ENCODE data around the gene CSRNP2. TPM values are rescaled to one million over a fixed set of nuclear protein-coding genes. Genes with fewer than 3 reads are reported as not detected.

CSRNP2 gene
- total RNA-seq, 4 donors from 2014 or later: 7.4 to 14.7 (median 10.4) TPM

DNA sequence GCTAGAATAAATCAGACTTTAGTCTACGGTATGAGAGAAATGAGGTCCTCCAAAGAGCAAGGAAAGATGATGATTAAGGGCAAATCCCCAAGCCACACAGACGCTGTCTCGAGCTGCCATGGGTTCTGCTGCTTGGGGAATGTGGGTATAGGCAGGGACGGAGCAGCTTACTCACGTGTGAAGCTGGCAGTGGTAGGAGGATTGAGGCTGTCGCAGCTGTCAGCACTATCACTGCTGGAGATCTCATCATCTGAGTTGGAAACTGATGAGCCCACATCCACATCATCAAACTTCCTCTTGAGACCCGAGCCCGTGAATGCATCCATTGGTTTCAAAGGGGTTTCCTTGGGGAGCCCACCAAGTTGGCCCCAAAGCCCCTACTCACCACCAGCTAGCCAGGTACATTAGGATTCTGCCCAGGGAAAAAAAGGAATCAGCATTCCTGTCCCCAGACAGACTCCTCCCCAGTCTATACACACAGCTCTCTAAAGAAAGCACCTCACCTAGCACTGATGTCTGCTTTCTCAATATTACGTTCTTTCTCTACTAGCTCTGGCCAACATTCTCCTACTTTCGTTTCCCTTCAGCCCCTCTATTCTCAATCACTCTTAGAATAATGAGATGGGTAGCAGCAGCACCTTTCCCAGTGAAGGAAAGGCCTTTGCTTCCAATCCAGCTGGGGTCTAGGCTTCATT, 7.0 kb downstream of the CSRNP2 start:
- H3K27me3 ChIP-seq: no peaks in the 10 kb centered on the region
- H3K9me3 ChIP-seq: no peaks in the 10 kb centered on the region
- TF ChIP-seq POLR2A (IDR thresholded peaks at IDR 0.05): no peak
- TF ChIP-seq, protein P1, sequence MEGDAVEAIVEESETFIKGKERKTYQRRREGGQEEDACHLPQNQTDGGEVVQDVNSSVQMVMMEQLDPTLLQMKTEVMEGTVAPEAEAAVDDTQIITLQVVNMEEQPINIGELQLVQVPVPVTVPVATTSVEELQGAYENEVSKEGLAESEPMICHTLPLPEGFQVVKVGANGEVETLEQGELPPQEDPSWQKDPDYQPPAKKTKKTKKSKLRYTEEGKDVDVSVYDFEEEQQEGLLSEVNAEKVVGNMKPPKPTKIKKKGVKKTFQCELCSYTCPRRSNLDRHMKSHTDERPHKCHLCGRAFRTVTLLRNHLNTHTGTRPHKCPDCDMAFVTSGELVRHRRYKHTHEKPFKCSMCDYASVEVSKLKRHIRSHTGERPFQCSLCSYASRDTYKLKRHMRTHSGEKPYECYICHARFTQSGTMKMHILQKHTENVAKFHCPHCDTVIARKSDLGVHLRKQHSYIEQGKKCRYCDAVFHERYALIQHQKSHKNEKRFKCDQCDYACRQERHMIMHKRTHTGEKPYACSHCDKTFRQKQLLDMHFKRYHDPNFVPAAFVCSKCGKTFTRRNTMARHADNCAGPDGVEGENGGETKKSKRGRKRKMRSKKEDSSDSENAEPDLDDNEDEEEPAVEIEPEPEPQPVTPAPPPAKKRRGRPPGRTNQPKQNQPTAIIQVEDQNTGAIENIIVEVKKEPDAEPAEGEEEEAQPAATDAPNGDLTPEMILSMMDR (IDR thresholded peaks at IDR 0.05): no peak
- peaks cover 0 to 29% (median 3%) of the 10 kb centered on the region in 3 donors for H3K4me1 ChIP-seq
- intact Hi-C loops (cut with DNase I): no loop called here
- no peak overlapping the region for H3K27ac ChIP-seq
- no peak for DNase-seq
- H3K36me3 ChIP-seq: peaks cover 0 to 44% (median 19%) of the 10 kb centered on the region in 3 donors
- 87 to 89% methylated on average over 10 of the region's 10 CpGs for WGBS, 2 donors
- no peak overlapping the region for H3K4me3 ChIP-seq

DNA sequence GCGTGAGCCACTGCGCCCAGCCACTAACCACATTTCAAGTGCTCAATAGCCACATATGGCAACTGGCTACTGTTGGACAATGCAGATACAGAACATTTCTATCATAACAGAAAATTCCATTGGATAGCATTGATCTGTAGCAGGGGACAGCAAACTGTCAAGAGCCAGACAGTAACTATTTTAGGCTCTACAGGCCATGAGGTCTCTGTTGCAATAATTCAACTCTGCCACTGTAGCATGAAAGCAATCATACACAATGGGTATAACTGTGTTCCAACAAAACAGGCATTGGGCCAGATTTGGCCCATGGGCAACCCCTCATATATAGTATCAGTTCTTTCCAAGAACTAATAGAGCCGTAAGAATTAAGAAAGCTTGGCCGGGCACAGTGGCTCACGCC, 8.0 kb downstream of the CSRNP2 start:
- Histone ChIP-seq H3K4me3 (no peak overlapping the region), H3K27me3 (no peaks in the 10 kb centered on the region), H3K4me1 (peaks cover 0 to 28% (median 3%) of the 10 kb centered on the region in 3 donors), H3K9me3 (no peaks in the 10 kb centered on the region), H3K27ac (no peak overlapping the region), H3K36me3 (peaks cover 0 to 54% (median 19%) of the 10 kb centered on the region in 3 donors)
- intact Hi-C loops (cut with DNase I): no loop called here
- DNase-seq: no peak
- TF ChIP-seq POLR2A (IDR thresholded peaks at IDR 0.05): no peak
- TF ChIP-seq, protein P1 (IDR thresholded peaks at IDR 0.05): no peak
- WGBS, 2 donors: 98 to 100% methylated on average over 4 to 5 of the region's 5 CpGs

DNA sequence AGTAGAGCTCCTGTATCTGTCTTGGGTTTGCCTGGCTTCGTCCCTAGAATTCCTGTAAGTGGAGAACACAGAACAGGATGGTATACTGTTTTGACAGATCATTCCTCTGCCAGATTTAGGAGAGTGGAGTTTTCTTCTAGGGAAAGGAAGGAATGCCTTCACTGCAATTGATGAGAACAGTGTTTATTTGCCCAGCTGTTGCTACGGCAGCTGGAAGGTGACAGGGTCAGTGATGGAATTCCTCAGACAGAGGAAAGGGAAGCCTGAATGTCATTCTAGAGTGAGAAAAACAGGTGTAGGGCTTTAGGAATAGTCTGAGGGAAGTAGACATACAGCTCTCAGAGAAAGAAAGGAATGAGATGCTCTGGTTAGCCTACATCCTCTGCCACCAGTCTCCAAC, 11.7 kb downstream of the CSRNP2 start:
- TF ChIP-seq, protein P1 (IDR thresholded peaks at IDR 0.05): no peak
- no peak for TF ChIP-seq POLR2A (IDR thresholded peaks at IDR 0.05)
- no peak overlapping the region for H3K4me3 ChIP-seq
- H3K4me1 ChIP-seq: peaks cover 0 to 15% (median 0%) of the 10 kb centered on the region in 3 donors
- H3K36me3 ChIP-seq: peaks cover 8 to 91% (median 32%) of the 10 kb centered on the region in 3 donors
- intact Hi-C loops (cut with DNase I): no loop called here
- DNase-seq: no peak
- H3K27ac ChIP-seq: no peak overlapping the region
- no peaks in the 10 kb centered on the region for H3K9me3 ChIP-seq
- no peaks in the 10 kb centered on the region for H3K27me3 ChIP-seq
- 83 to 90% methylated on average over 2 of the region's 2 CpGs for WGBS, 2 donors

DNA sequence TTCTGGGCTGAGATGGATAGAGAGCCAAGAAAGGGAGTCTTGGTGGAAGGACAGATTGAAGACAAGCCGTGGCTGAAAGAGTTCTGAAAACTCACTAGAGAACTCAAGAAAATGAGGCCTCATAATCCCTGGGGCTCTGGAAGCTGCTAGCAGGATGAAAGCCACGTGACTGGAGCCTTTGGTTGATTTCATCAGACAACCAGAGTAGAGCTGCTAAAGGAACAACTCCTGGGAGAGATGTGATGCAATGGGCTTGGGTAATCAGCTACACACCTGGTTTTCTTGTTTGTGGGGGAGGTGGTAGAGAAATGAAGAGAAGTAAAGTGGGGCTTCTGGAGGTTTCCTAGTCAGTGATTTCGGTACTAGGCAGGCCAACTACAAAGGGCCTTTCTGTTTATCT, 13.4 kb downstream of the CSRNP2 start:
- H3K9me3 ChIP-seq: no peaks in the 10 kb centered on the region
- intact Hi-C loops (cut with DNase I): no loop called here
- H3K27ac ChIP-seq: no peak overlapping the region
- no peak for DNase-seq
- H3K27me3 ChIP-seq: no peaks in the 10 kb centered on the region
- TF ChIP-seq POLR2A (IDR thresholded peaks at IDR 0.05): no peak
- WGBS, 2 donors: 68 to 81% methylated on average over 2 to 3 of the region's 3 CpGs
- no peaks in the 10 kb centered on the region for H3K4me1 ChIP-seq
- H3K36me3 ChIP-seq: peaks cover 10 to 100% (median 42%) of the 10 kb centered on the region in 3 donors
- no peak overlapping the region for H3K4me3 ChIP-seq

DNA sequence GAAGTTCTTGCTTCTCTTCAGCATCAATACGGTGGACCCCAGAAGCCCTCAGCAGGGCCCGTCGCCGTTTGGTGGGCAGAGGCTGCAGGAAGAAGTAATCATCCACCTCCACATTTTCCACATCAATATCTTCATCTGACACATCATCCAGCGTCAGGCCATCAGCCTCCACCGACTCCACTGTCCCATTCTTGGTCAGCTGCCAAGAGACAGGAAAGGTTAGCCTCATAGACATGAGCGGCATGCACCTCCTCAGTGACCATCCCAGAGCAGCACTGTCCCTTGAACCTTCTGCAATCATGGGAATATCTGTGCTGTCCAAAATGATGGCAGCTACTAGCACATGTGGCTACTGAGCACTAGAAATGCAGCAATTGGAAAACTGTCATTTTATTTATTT, 15.6 kb downstream of the CSRNP2 start:
- intact Hi-C loops (cut with DNase I): no loop called here
- no peak overlapping the region for H3K27ac ChIP-seq
- no peaks in the 10 kb centered on the region for H3K9me3 ChIP-seq
- no peaks in the 10 kb centered on the region for H3K27me3 ChIP-seq
- TF ChIP-seq, protein P1 (IDR thresholded peaks at IDR 0.05): no peak
- no peak for TF ChIP-seq POLR2A (IDR thresholded peaks at IDR 0.05)
- peaks cover 19 to 100% (median 44%) of the 10 kb centered on the region in 3 donors for H3K36me3 ChIP-seq
- H3K4me1 ChIP-seq: no peaks in the 10 kb centered on the region
- H3K4me3 ChIP-seq: no peak overlapping the region
- no peak for DNase-seq
- 71 to 72% methylated on average over 4 to 6 of the region's 7 CpGs for WGBS, 2 donors
